HG02885 (cell line): ENCODE measurements around the gene GNA14.
"Not testable (repeated sequence)": the region's sequence is repeated elsewhere in the genome, so short reads cannot be mapped to it uniquely, and the experiment has no call there.

Source experiments
- ATAC-seq: cut with Tn5 transposase; IDR thresholded peaks from one replicate; pipeline ENCODE4 v1.9.1; 2021; ENCODE audit warnings: mild to moderate bottlenecking; ENCODE audit not compliant: unreplicated experiment, poor library complexity

GNA14 gene

GRCh38 chr9:77498891-77499290 lies 149.2 kb downstream of the GNA14 start:
- ATAC-seq, result no peak

- ATAC-seq, result no peak
Observed at GRCh38 chr9:77497322-77498198, 150.6 kb downstream of the GNA14 start.

GRCh38 chr9:77495834-77496671 lies 152.1 kb downstream of the GNA14 start:
- no peak for ATAC-seq

DNA sequence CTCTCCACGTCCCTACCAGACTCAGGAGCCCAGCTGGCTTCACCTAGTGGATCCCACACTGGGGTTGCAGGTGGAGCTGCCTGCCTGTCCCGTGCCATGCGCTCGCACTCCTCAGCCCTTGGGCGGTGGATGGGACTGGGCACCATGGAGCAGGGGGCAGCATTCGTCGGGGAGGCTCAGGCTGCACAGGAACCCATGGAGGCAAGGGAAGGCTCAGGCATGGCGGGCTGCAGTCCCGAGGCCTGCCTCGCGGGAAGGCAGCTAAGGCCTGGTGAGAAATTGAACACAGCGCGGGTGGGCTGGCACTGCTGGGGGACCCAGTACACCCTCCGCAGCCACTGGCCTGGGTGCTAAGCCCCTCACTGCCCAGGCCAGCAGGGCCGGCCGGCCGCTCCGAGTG lies 157.8 kb downstream of the GNA14 start:
- ATAC-seq, result not testable (repeated sequence)

DNA sequence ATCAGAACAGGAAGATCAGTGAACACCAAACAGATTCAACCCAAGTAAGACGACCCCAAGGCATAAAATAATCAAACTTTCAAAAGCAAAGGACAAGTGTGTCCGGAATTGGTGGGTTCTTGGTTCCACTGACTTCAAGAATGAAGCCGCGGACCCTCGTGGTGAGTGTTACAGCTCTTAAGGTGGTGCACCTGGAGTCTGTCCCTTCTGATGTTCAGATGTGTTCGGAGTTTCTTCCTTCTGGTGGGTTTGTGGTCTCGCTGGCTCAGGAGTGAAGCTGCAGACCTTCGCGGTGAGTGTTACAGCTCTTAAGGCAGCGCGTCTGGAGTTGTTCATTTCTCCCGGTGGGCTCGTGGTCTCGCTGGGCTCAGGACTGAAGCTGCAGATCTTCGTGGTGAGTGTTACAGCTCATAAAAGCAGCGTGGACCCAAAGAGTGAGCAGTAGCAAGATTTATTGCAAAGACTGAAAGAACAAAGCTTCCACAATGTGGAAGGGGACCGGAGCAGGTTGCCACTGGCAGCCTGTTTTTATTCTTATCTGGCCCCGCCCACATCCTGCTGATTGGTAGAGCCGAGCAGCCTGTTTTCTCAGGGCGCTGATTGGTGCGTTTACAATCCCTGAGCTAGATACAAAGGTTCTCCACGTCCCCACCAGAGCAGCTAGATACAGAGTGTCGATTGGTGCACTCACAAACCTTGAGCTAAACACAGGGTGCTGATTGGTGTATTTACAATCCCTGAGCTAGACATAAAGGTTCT lies 158.5 kb downstream of the GNA14 start:
- ATAC-seq, result not testable (repeated sequence)

DNA sequence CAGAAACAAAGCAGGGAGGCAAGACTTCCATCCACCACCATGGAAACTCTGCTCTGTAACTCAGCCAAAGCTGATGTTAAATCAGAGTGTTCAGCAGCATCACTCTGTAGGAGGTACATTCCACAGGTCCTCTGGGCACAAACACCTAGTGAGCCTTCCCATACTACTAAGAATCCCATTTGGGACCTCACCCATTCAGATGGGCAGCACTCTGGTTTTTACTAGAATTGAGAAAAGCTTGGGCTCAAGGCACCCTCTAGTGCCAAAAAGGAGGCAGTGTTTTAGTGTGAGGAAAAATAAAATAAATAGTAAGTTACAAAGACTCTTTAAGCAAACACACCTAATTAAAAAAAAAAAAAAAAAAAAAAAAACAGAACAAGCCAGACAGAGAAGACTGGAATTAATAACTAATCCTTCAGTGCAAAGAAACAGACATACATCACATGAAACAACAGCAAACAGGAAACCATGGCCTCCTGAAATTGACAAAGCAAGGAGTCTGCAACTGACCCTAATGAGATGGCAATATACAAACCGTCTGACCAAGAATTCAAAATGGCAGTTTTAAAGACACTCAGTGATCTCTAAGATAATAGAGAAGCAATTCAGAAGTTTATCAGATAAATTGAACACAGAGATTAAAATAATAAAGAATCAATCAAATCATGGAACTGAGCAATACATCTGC lies 159.5 kb downstream of the GNA14 start:
- ATAC-seq, result peak; percentile 73

- ATAC-seq, result no peak
Observed at GRCh38 chr9:77486968-77487367, 161.2 kb downstream of the GNA14 start.

- ATAC-seq, result no peak
Observed at GRCh38 chr9:77486463-77486862, 161.7 kb downstream of the GNA14 start.

DNA sequence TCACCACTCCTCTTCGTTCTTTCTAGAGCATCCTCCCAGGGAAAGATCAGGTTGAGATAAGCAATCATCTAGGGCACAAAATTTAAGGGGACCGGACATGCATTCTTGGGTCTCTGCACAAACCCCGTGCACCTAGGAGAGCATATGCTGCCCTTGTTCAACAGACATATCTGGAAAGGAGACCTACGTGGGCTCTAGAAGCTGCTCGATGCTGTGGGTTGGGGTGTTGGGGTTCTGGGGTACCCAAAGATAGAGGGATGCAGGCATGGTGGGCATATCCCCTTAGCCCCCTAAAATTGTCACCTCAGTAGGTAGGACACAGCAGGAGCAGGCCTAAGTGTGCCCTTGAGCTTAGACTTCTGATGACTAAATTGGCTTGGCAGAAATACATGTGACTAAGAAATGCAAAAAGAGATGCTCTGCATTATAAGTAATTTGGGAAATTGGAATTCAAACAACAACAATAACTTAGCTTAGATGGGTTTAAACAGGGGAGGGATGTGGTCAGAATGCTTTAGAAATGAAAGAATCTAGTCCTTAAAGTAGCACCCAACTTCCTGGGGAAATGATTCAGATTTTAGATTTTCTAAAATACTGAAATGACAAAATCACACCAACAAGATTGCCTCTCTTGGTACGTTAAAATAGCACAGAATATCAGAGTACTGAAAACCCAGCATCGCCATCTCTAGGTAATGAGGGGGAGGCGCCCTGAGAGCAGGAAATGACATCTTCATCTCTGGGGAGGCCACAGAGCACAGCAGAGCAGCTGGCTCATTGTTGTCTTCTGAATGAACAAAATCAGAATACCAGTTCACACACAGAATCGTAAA lies 172.3 kb downstream of the GNA14 start:
- ATAC-seq, result peak; percentile 100

DNA sequence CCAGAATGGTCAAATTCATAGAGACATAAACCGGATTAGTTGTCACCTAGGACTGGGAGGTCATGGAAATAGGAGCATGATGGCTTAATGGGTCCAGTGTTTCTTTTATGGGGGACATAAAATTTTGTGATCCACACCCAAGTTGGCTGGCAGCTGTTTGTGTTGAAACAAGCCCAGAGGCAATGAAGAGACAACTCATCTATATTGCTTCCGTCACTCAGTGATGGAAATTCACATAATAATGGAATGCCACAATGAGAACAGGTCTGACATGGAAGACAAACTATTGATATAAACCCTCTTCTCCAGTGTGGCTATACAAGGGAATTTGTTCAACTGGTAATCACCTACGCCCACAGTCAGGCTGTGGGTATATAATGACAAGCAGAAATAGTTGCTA lies 173.2 kb downstream of the GNA14 start:
- no peak for ATAC-seq

GRCh38 chr9:77472646-77473045 lies 175.5 kb downstream of the GNA14 start:
- no peak for ATAC-seq

DNA sequence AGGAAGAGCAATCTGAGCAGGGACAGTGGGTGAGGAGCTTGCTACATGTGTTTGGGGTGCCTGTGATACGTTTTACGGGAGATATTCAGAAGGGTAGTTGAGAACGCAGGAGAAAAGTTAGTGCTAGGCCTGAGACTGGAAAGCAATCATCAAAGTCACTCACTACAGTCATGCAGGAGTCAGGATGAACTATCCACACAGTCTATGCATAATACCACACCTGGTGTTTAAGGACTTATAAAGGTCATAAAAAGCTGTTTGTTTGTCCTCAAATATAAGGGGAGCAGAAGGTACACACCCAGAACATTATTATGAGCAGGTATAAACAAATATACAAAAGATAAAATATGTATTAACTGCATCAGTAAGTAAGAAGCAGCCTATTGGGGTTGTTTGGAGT lies 176.6 kb downstream of the GNA14 start:
- no peak for ATAC-seq

DNA sequence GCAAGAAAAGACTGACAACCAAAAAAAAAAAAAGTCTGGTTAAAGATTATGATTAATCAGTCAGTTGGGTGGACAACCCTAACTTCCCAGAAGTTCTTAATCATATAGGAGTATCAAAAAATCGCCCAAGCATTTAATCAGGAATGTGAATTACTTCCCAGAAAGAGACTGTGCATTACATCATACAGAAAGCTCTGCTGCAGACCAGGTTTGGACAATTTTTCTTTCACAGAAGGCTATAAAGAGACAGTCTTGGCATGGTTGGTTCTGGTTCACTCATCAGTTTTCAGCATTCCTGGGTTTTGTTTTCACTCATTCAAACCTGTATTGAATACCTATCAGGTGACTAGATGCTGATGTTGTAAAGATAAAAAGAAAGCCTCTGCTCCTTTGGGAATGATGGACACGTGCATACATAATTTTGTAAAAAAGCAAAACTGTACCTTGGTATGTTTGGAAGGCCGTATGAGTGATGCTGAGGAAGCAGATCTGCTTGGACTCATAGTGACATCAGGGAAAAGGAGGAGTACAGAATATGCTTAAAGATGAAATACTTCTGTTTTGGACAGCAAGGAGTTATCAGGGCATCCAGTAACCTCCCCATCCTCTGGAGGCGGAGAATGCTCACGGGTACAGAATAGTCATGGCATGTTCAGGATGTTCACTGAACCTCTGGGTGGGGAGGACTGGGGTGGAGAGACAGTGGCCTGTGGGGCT lies 178.4 kb downstream of the GNA14 start:
- no peak for ATAC-seq

GRCh38 chr9:77464661-77465060 lies 183.5 kb downstream of the GNA14 start:
- ATAC-seq, result no peak

DNA sequence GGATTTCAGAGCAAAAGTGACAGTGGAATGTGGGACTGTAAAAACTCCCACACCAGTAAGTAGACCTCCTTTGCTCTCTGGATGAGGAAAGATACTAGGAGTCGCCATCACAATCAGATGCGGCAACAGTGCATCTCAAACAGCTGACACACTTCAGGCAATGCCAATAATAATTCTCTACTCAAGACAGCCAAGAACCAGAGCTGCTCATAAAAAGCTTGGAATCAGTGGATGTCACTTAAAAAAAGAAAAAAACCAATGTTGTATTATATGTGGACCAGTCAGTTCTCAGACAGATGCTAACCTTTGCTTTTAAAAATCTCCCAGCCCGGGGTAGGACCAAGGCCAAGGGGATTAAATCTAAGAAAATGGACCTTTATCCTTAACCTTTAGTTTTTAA lies 185.0 kb downstream of the GNA14 start:
- ATAC-seq, result no peak

DNA sequence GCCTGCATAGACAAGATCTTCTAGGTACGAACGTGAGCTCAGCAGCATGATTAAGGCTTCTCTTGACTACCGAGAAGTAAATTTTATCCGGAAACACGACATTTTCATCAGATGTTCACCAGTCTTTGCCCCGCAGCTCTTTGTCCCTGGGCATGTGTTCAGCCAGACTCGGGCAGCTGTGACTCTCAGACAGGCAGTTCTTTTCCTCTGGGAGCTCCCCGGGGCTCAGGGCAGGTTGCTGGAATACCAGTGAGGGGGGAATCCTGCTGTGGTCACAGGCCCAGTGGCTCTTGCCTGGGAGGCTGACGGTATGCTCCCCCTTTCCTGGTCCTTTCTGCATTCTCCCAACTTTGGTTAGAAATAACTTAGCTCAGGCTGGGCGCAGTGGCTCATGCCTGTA lies 186.1 kb downstream of the GNA14 start:
- no peak for ATAC-seq

DNA sequence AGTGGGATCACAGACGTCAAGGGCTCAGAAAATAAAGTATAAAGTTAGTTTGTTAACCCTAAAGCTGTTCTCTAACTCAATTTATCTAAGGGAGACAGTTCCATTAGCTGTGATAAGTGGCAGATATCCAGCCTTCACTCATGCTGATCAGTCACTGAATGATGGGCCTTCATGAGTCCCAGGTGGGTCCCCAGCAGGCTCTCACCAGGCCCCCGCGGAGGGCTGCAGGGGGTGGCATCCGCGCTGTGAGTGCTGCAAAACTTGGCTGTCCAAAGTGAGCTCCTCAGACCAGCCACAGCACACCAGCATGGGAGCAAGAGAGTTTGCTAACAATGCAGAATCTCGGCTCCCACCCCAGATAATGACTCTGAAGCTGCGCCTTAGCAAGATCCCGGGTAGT lies 187.2 kb downstream of the GNA14 start:
- no peak for ATAC-seq

DNA sequence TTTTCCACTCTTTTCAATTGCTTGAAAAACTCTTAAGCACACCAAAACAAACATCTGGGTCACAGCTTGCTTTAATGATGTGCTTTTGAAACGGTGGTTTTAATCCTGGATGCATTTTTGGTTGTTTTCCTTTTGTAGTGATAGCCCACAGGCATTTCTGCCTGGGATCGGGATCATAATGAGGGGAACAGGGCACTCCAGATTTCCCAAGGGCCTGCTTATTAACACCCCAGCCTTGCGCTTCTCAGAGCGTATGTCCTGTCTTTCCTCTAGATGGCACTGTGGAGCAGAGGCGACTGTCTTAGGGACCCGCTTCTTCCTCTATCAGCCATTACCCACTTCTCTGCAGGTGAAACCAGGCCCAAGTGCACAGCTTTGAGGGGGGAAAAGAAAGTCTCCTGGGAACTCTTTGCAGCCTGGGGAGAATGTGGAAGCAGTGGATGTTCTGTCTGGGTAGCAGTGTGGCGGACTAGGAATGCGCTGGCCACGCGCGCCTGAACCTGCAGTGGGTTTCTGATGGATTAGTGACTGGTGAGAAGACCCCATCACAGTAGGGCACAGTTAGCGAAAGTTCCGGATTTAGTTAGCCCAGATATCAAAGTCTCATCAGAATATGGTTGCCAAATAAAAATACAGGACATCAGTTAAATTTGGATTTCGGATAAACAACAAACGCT lies 190.1 kb downstream of the GNA14 start:
- ATAC-seq, result peak; percentile 87
